G401.6 (cell line): ENCODE results near the gene LTA.
"Not testable (repeated sequence)": the region's sequence is repeated elsewhere in the genome, so short reads cannot be mapped to it uniquely, and the experiment has no call there.

ENCODE experiments used
- FAIRE-seq: peaks from 2 replicates; lab custom pipeline; 2012; peaks lifted over from hg19 to GRCh38; lab: Jason Lieb, UNC

LTA gene

GRCh38 chr6:31541658-31542521, 30.2 kb upstream of the LTA start, which contains the start of gene DDX39B:
Gene DDX39B (minus strand): TSS chr6:31542003. CDS start chr6:31540532, 1,471 bp downstream.
- FAIRE-seq: peak; percentile 86

GRCh38 chr6:31543639-31544038, 28.4 kb upstream of the LTA start:
- FAIRE-seq: no peak

GRCh38 chr6:31544676-31545075, 27.4 kb upstream of the LTA start:
- FAIRE-seq: no peak

- no peak for FAIRE-seq
Observed at GRCh38 chr6:31545291-31545690, 26.8 kb upstream of the LTA start.

- peak; percentile 83 for FAIRE-seq
Observed at GRCh38 chr6:31546339-31546957, 25.6 kb upstream of the LTA start, which contains the start of gene ATP6V1G2. Gene ATP6V1G2 (minus strand): TSS chr6:31546608. CDS start chr6:31546559, 49 bp downstream.

GRCh38 chr6:31546958-31547726, 24.9 kb upstream of the LTA start, which contains the start of gene NFKBIL1:
Gene NFKBIL1 (plus strand): TSS chr6:31547608. CDS start chr6:31547695, 87 bp downstream.
- FAIRE-seq: peak; percentile 88

GRCh38 chr6:31547727-31548543, 24.2 kb upstream of the LTA start:
- no peak for FAIRE-seq

GRCh38 chr6:31548544-31548873, 23.6 kb upstream of the LTA start:
- FAIRE-seq: no peak

- not testable (repeated sequence) for FAIRE-seq
Observed at GRCh38 chr6:31551371-31551770, 20.7 kb upstream of the LTA start.

GRCh38 chr6:31556307-31556706, 15.8 kb upstream of the LTA start:
- no peak for FAIRE-seq

GRCh38 chr6:31557443-31558317, 14.4 kb upstream of the LTA start:
- FAIRE-seq: no peak

GRCh38 chr6:31558318-31558625, 13.8 kb upstream of the LTA start:
- FAIRE-seq: no peak

GRCh38 chr6:31558631-31559500, 13.2 kb upstream of the LTA start:
- no peak for FAIRE-seq

- FAIRE-seq: no peak
Observed at GRCh38 chr6:31559606-31559957, 12.5 kb upstream of the LTA start.

GRCh38 chr6:31559958-31560696, 12.0 kb upstream of the LTA start:
- FAIRE-seq: no peak

- FAIRE-seq: no peak
Observed at GRCh38 chr6:31560697-31561058, 11.4 kb upstream of the LTA start.

- FAIRE-seq: no peak
Observed at GRCh38 chr6:31567531-31568370, 4.3 kb upstream of the LTA start.

- FAIRE-seq: no peak
Observed at GRCh38 chr6:31568537-31568961, 3.5 kb upstream of the LTA start.
